HUES6 (cell line): Measurements from ENCODE around the gene CXCR3.

Experiments
- H3K27ac ChIP-seq: 2 replicates; pipeline ENCODE4 v1.7.0; 2013; ENCODE audit warnings: low read depth, mild to moderate bottlenecking, low read length, inconsistent platforms
- H3K27me3 ChIP-seq: 2 replicates; pipeline ENCODE4 v1.6.1; 2013; ENCODE audit warnings: low read length; ENCODE audit not compliant: control insufficient read depth, insufficient read depth
- H3K36me3 ChIP-seq: 2 replicates; pipeline ENCODE4 v1.6.1; 2013; ENCODE audit warnings: low read length; ENCODE audit not compliant: control insufficient read depth, insufficient read depth
- H3K4me1 ChIP-seq: 2 replicates; pipeline ENCODE4 v1.6.1; 2013; ENCODE audit warnings: low read length; ENCODE audit not compliant: control insufficient read depth, insufficient read depth
- H3K4me3 ChIP-seq: 2 replicates; pipeline ENCODE4 v1.5.1; 2013; ENCODE audit warnings: low read depth, low read length
- H3K9ac ChIP-seq: one replicate; pipeline ENCODE4 v1.6.1; 2013; ENCODE audit warnings: mild to moderate bottlenecking, low read length
- H3K9me3 ChIP-seq: 2 replicates; pipeline ENCODE4 v1.6.1; 2013; ENCODE audit warnings: low read depth, low read length; ENCODE audit not compliant: control insufficient read depth, insufficient read depth

Gene CXCR3

GRCh38 chrX:71637253-71637618 is 18.9 kb upstream of the CXCR3 start:
- Histone ChIP-seq H3K27ac (no peak overlapping the region), H3K9me3 (peaks cover 15% of the 10 kb centered on the region; the same call in 1 of the 2 replicates), H3K36me3 (no peaks in the 10 kb centered on the region), H3K4me3 (no peak overlapping the region), H3K9ac (no peak overlapping the region), H3K4me1 (no peaks in the 10 kb centered on the region), H3K27me3 (no peaks in the 10 kb centered on the region)

GRCh38 chrX:71636438-71637252 is 18.3 kb upstream of the CXCR3 start:
- Histone ChIP-seq H3K4me3 (no peak overlapping the region), H3K4me1 (no peaks in the 10 kb centered on the region), H3K27me3 (no peaks in the 10 kb centered on the region), H3K27ac (no peak overlapping the region), H3K36me3 (no peaks in the 10 kb centered on the region), H3K9me3 (peaks cover 15% of the 10 kb centered on the region; the same call in 1 of the 2 replicates), H3K9ac (no peak overlapping the region)

GRCh38 chrX:71634366-71634765 is 16.1 kb upstream of the CXCR3 start:
- Histone ChIP-seq H3K9ac (no peak overlapping the region), H3K27me3 (no peaks in the 10 kb centered on the region), H3K4me3 (no peak overlapping the region), H3K27ac (no peak overlapping the region), H3K36me3 (no peaks in the 10 kb centered on the region), H3K4me1 (no peaks in the 10 kb centered on the region), H3K9me3 (peaks cover 17% of the 10 kb centered on the region; the same call in 1 of the 2 replicates)

GRCh38 chrX:71632923-71633657 is 14.8 kb upstream of the CXCR3 start:
- Histone ChIP-seq H3K36me3 (no peaks in the 10 kb centered on the region), H3K27me3 (no peaks in the 10 kb centered on the region), H3K9ac (no peak overlapping the region), H3K27ac (no peak overlapping the region), H3K9me3 (peaks cover 21% of the 10 kb centered on the region; the same call in 1 of the 2 replicates), H3K4me1 (no peaks in the 10 kb centered on the region), H3K4me3 (no peak overlapping the region)

GRCh38 chrX:71629467-71629866 is 11.2 kb upstream of the CXCR3 start:
- H3K27me3 ChIP-seq: no peaks in the 10 kb centered on the region
- H3K9me3 ChIP-seq: peaks cover 23% of the 10 kb centered on the region; the same call in 1 of the 2 replicates
- no peak overlapping the region for H3K4me3 ChIP-seq
- no peaks in the 10 kb centered on the region for H3K36me3 ChIP-seq
- no peak overlapping the region for H3K27ac ChIP-seq
- H3K4me1 ChIP-seq: no peaks in the 10 kb centered on the region
- no peak overlapping the region for H3K9ac ChIP-seq

GRCh38 chrX:71627588-71628404 is 9.5 kb upstream of the CXCR3 start:
- no peak overlapping the region for H3K4me3 ChIP-seq
- no peaks in the 10 kb centered on the region for H3K27me3 ChIP-seq
- peaks cover 8% of the 10 kb centered on the region; the same call in 1 of the 2 replicates for H3K4me1 ChIP-seq
- H3K27ac ChIP-seq: no peak overlapping the region
- H3K9me3 ChIP-seq: peaks cover 21% of the 10 kb centered on the region; the same call in 1 of the 2 replicates
- H3K9ac ChIP-seq: no peak overlapping the region
- H3K36me3 ChIP-seq: no peaks in the 10 kb centered on the region

- Histone ChIP-seq H3K27me3 (no peaks in the 10 kb centered on the region), H3K4me1 (peaks cover 12% of the 10 kb centered on the region; the same call in 1 of the 2 replicates), H3K9me3 (peaks cover 21% of the 10 kb centered on the region; the same call in 1 of the 2 replicates), H3K36me3 (no peaks in the 10 kb centered on the region), H3K27ac (no peak overlapping the region), H3K4me3 (no peak overlapping the region), H3K9ac (no peak overlapping the region)
Observed at GRCh38 chrX:71626576-71626975, 8.3 kb upstream of the CXCR3 start.

GRCh38 chrX:71625471-71625870 is 7.2 kb upstream of the CXCR3 start:
- no peak overlapping the region for H3K9ac ChIP-seq
- no peaks in the 10 kb centered on the region for H3K36me3 ChIP-seq
- H3K27me3 ChIP-seq: no peaks in the 10 kb centered on the region
- peaks cover 12% of the 10 kb centered on the region; the same call in 1 of the 2 replicates for H3K4me1 ChIP-seq
- H3K27ac ChIP-seq: no peak overlapping the region
- no peak overlapping the region for H3K4me3 ChIP-seq
- peaks cover 25% of the 10 kb centered on the region for H3K9me3 ChIP-seq

GRCh38 chrX:71623714-71624113 is 5.4 kb upstream of the CXCR3 start:
- Histone ChIP-seq H3K9me3 (peaks cover 36% of the 10 kb centered on the region), H3K4me1 (peaks cover 12% of the 10 kb centered on the region; the same call in 1 of the 2 replicates), H3K27me3 (no peaks in the 10 kb centered on the region), H3K9ac (no peak overlapping the region), H3K27ac (no peak overlapping the region), H3K36me3 (no peaks in the 10 kb centered on the region), H3K4me3 (no peak overlapping the region)

GRCh38 chrX:71622576-71623450 is 4.5 kb upstream of the CXCR3 start:
- Histone ChIP-seq H3K27me3 (no peaks in the 10 kb centered on the region), H3K27ac (no peak overlapping the region), H3K9ac (peak overlapping the region; percentile 49), H3K9me3 (peaks cover 35% of the 10 kb centered on the region), H3K36me3 (no peaks in the 10 kb centered on the region), H3K4me3 (no peak overlapping the region), H3K4me1 (peaks cover 12% of the 10 kb centered on the region; the same call in 1 of the 2 replicates)
